Occipital lobe (tissue), 2 donors: Measurements from ENCODE around the gene ZDHHC12. TPM values are rescaled to one million over a fixed set of nuclear protein-coding genes. Genes with fewer than 3 reads are reported as not detected.
"Not testable (repeated sequence)": the region's sequence is repeated elsewhere in the genome, so short reads cannot be mapped to it uniquely, and the experiment has no call there.

Source experiments
- DNase-seq: peaks from one replicate; lab custom pipeline; 2025; lab: John Stamatoyannopoulos, UW
- total RNA-seq: library from RNA; depleted of rRNA; stranded (reverse); fragments of >200 nt; gene quantifications from one replicate; pipeline ENCODE4 v1.2.3, GENCODE V29; 2014

Gene ZDHHC12
- total RNA-seq, 1 donor from 2014 or later, result 0.94 TPM

- no peak for DNase-seq
Measured at GRCh38 chr9:128712451-128713410, 11.2 kb downstream of the ZDHHC12 start.

- DNase-seq, result no peak
Measured at GRCh38 chr9:128707446-128707845, 16.5 kb downstream of the ZDHHC12 start.

- DNase-seq, result no peak
Measured at GRCh38 chr9:128706671-128707381, 17.1 kb downstream of the ZDHHC12 start.

GRCh38 chr9:128706045-128706444 is 17.9 kb downstream of the ZDHHC12 start:
- DNase-seq, result no peak

- no peak for DNase-seq
Measured at GRCh38 chr9:128705051-128705965, 18.6 kb downstream of the ZDHHC12 start.

- DNase-seq, result no peak
Measured at GRCh38 chr9:128704356-128704670, 19.6 kb downstream of the ZDHHC12 start.

GRCh38 chr9:128703616-128704355 is 20.1 kb downstream of the ZDHHC12 start:
- no peak for DNase-seq

- DNase-seq, result no peak
Measured at GRCh38 chr9:128702949-128703615, 20.8 kb downstream of the ZDHHC12 start.

- peak; percentile 26 for DNase-seq
Measured at GRCh38 chr9:128702445-128702948, 21.4 kb downstream of the ZDHHC12 start, which contains the start of gene PKN3. PKN3 (plus strand) TSS chr9:128702503; CDS start chr9:128702916, 413 bp downstream.

GRCh38 chr9:128701227-128701854 is 22.6 kb downstream of the ZDHHC12 start:
- no peak for DNase-seq

- not testable (repeated sequence) for DNase-seq
Measured at GRCh38 chr9:128699096-128699795, 24.7 kb downstream of the ZDHHC12 start.

- DNase-seq, result no peak
Measured at GRCh38 chr9:128696923-128697707, 26.8 kb downstream of the ZDHHC12 start.

GRCh38 chr9:128694344-128694743 is 29.6 kb downstream of the ZDHHC12 start:
- no peak for DNase-seq

- DNase-seq, result not testable (repeated sequence)
Measured at GRCh38 chr9:128693738-128694137, 30.2 kb downstream of the ZDHHC12 start.

GRCh38 chr9:128690684-128691034 is 33.3 kb downstream of the ZDHHC12 start:
- DNase-seq, result no peak

GRCh38 chr9:128689820-128690683 is 33.9 kb downstream of the ZDHHC12 start:
- DNase-seq, result peak; percentile 43

- DNase-seq, result peak; percentile 63
Measured at GRCh38 chr9:128689293-128689774, 34.6 kb downstream of the ZDHHC12 start.
